Caco-2 (cell line): ENCODE measurements around the gene WNK2. TPM values are rescaled to one million over a fixed set of nuclear protein-coding genes. Genes with fewer than 3 reads are reported as not detected.

Experiments used
- BruUV-seq: library from RNA; stranded (reverse); fragments of 400-500 nt; replicated peaks from 2 replicates; lab custom pipeline; 2021; lab: Mats Ljungman, UMichigan
- CTCF ChIA-PET: fragments of 300-600 bp; sonication (Branson Sonifier 250); formaldehyde crosslinking; loops from one replicate; lab custom pipeline; 2022; ENCODE audit warnings: antibody characterized with exemption; lab: Charles Lee
- POLR2A ChIA-PET: fragments of 300-600 bp; sonication (Branson Sonifier 250); formaldehyde crosslinking; loops from one replicate; lab custom pipeline; 2022; ENCODE audit warnings: antibody characterized with exemption; lab: Charles Lee
- DNase-seq, 2 experiments: peaks; one replicate each; pipeline versions ENCODE4 v3.0.0 to v3.0.0-alpha.2; 2020 to 2022
- H3K27me3 ChIP-seq: replicated peaks from 2 replicates; pipeline ENCODE4 v1.6.0; 2011; ENCODE audit warnings: low read length; ENCODE audit not compliant: control insufficient read depth, insufficient read depth
- H3K36me3 ChIP-seq: 2 replicates; pipeline ENCODE4 v1.5.1; 2011; ENCODE audit warnings: low read length; ENCODE audit not compliant: control insufficient read depth, insufficient read depth
- H3K4me1 ChIP-seq: fragments of 250-450 bp; sonication (Bioruptor Pico); 2 replicates; pipeline ENCODE4 v1.5.1; 2020; ENCODE audit warnings: mild to moderate bottlenecking
- H3K4me3 ChIP-seq: 2 replicates; pipeline ENCODE4 v1.5.1; 2011; ENCODE audit warnings: low read depth, mild to moderate bottlenecking, control low read depth, low read length
- H3K9me3 ChIP-seq: fragments of 250-450 bp; sonication (Bioruptor Pico); 2 replicates; pipeline ENCODE4 v1.5.1; 2020; ENCODE audit warnings: mild to moderate bottlenecking, moderate library complexity
- H3K27ac Mint-ChIP-seq: one replicate; pipeline ENCODE4 v1.8.0; 2022; ENCODE audit warnings: mixed read lengths; ENCODE audit not compliant: unreplicated experiment
- H3K27me3 Mint-ChIP-seq: one replicate; pipeline ENCODE4 v1.8.0; 2022; ENCODE audit warnings: mixed read lengths; ENCODE audit not compliant: insufficient read depth, unreplicated experiment
- H3K36me3 Mint-ChIP-seq: one replicate; pipeline ENCODE4 v1.8.0; 2022; ENCODE audit warnings: mild to moderate bottlenecking, mixed read lengths; ENCODE audit not compliant: insufficient read depth, unreplicated experiment
- H3K4me1 Mint-ChIP-seq: one replicate; pipeline ENCODE4 v1.8.0; 2022; ENCODE audit warnings: low read depth, mixed read lengths; ENCODE audit not compliant: unreplicated experiment
- H3K4me3 Mint-ChIP-seq: one replicate; pipeline ENCODE4 v1.8.0; 2022; ENCODE audit warnings: mild to moderate bottlenecking, moderate library complexity, mixed read lengths; ENCODE audit not compliant: unreplicated experiment
- H3K9me3 Mint-ChIP-seq: one replicate; pipeline ENCODE4 v1.8.0; 2022; ENCODE audit warnings: mixed read lengths; ENCODE audit not compliant: unreplicated experiment
- intact Hi-C: fragments of 100-400 bp; cut with micrococcal nuclease; formaldehyde crosslinking; loops from one replicate; pipeline ENCODE4 v1.10.0; 2022; ENCODE audit not compliant: unreplicated experiment
- total RNA-seq: library from RNA; stranded (reverse); gene quantifications from 2 replicates; pipeline ENCODE4 v1.2.3, GENCODE V29; 2022
- TF ChIP-seq, protein P1 (sequence below), 2 experiments: fragments of 200-600 bp in 1 of 2; IDR thresholded peaks; 1 replicate in 1 of 2; 2 replicates in 1 of 2; pipeline versions ENCODE4 v1.5.1 to v1.8.0; 2011 to 2022; ENCODE audit warnings: antibody characterized with exemption in 1 of 2, control low read depth in 1 of 2, inconsistent platforms in 1 of 2, low read depth in 1 of 2, low read length in 1 of 2, mild to moderate bottlenecking in 1 of 2, moderate library complexity in 1 of 2; ENCODE audit not compliant: insufficient read depth in 1 of 2, severe bottlenecking in 1 of 2, unreplicated experiment in 1 of 2

WNK2 gene
- total RNA-seq, 1 experiment from 2014 or later, result 21.7 TPM

DNA sequence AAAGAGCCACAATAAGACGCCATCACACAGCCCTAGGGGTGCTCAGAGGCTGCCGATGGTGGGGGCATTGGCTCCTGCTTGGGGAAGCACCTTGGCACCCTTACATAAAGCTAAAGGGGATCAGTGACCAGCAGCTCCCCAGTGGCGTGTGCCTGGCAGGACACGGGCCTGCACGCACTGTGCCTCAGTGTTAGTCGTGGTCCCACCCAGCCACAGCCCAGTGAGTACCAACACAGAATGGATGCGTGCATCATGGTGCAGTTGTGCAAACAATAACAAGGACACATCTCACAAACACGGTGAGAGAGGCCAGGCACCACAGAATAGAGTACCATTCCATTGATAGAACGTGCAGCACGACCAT is 103.2 kb downstream of the WNK2 start:
- POLR2A ChIA-PET, result no interaction called here

DNA sequence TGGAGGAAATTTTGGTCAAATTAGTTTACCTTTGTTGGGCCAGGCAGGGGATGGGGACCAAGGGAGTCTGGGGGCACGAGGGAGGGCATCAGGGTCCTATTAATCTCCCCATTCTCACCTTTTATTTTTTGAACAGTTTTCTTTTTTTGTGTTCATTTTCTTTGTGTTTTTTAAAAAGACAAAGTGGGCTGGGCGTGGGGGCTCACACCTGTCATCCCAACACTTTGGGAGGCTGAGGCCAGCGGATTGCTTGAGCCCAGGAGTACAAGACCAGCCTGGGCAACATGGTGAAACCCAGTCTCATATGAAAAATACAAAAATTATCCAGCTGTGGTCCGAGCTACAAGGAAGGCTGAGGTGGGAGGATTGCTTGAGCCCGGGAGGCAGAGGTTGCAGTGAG is 103.7 kb downstream of the WNK2 start:
- Mint-ChIP-seq H3K36me3 (peaks cover 11% of the 10 kb centered on the region), H3K27ac (no peak overlapping the region), H3K9me3 (no peaks in the 10 kb centered on the region), H3K4me1 (no peaks in the 10 kb centered on the region), H3K4me3 (no peak overlapping the region), H3K27me3 (no peaks in the 10 kb centered on the region)
- H3K36me3 ChIP-seq, result no peaks in the 10 kb centered on the region
- ChIA-PET CTCF (no interaction called here), POLR2A (no interaction called here)
- H3K4me1 ChIP-seq, result no peaks in the 10 kb centered on the region
- intact Hi-C loops, result no loop called here
- no peaks in the 10 kb centered on the region for H3K27me3 ChIP-seq
- no TSS peak for BruUV-seq
- no peaks in the 10 kb centered on the region for H3K9me3 ChIP-seq
- no peak overlapping the region for H3K4me3 ChIP-seq
- TF ChIP-seq, protein P1, sequence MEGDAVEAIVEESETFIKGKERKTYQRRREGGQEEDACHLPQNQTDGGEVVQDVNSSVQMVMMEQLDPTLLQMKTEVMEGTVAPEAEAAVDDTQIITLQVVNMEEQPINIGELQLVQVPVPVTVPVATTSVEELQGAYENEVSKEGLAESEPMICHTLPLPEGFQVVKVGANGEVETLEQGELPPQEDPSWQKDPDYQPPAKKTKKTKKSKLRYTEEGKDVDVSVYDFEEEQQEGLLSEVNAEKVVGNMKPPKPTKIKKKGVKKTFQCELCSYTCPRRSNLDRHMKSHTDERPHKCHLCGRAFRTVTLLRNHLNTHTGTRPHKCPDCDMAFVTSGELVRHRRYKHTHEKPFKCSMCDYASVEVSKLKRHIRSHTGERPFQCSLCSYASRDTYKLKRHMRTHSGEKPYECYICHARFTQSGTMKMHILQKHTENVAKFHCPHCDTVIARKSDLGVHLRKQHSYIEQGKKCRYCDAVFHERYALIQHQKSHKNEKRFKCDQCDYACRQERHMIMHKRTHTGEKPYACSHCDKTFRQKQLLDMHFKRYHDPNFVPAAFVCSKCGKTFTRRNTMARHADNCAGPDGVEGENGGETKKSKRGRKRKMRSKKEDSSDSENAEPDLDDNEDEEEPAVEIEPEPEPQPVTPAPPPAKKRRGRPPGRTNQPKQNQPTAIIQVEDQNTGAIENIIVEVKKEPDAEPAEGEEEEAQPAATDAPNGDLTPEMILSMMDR (IDR thresholded peaks at IDR 0.05; ENCODE audit: insufficient read depth in 1 of 2, low read depth in 1 of 2, low read length in 1 of 2, severe bottlenecking in 1 of 2, unreplicated experiment in 1 of 2), result no peak
- no peak for DNase-seq

More for the DNA sequence above, 103.2 kb downstream of the WNK2 start:
- no peaks in the 10 kb centered on the region for H3K9me3 ChIP-seq
- TF ChIP-seq, protein P1 (IDR thresholded peaks at IDR 0.05; ENCODE audit: insufficient read depth in 1 of 2, low read depth in 1 of 2, low read length in 1 of 2, severe bottlenecking in 1 of 2, unreplicated experiment in 1 of 2), result no peak
- CTCF ChIA-PET, result no interaction called here
- Mint-ChIP-seq H3K36me3 (peaks cover 11% of the 10 kb centered on the region), H3K27ac (no peak overlapping the region), H3K27me3 (no peaks in the 10 kb centered on the region), H3K4me1 (no peaks in the 10 kb centered on the region), H3K9me3 (no peaks in the 10 kb centered on the region), H3K4me3 (no peak overlapping the region)
- intact Hi-C loops, result no loop called here
- H3K27me3 ChIP-seq, result no peaks in the 10 kb centered on the region
- H3K4me3 ChIP-seq, result no peak overlapping the region
- BruUV-seq, result no TSS peak
- DNase-seq, result no peak
- H3K4me1 ChIP-seq, result no peaks in the 10 kb centered on the region
- H3K36me3 ChIP-seq, result no peaks in the 10 kb centered on the region

DNA sequence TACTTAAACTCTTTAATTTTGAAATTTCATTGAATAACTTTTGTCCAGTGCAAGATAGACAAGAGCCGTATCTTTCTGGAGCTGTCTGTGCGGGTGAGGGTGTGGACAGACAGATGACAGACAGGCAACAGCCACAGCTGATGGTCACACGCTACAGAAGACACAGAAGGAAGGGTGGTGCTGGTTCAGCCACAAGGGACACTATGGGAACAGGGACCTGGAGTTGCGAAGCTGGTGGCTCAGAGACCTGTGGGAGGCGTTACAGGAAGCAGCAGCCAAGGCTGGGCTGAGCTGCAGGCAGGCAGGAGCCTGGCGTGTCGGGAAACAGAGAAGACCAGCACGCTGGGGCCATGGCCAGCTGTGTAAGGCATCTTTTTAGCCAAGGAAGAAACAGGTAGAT is 104.4 kb downstream of the WNK2 start:
- H3K36me3 Mint-ChIP-seq, result peaks cover 11% of the 10 kb centered on the region
- DNase-seq, result no peak
- no peaks in the 10 kb centered on the region for H3K27me3 Mint-ChIP-seq
- TF ChIP-seq, protein P1 (IDR thresholded peaks at IDR 0.05; ENCODE audit: insufficient read depth in 1 of 2, low read depth in 1 of 2, low read length in 1 of 2, severe bottlenecking in 1 of 2, unreplicated experiment in 1 of 2), result no peak
- H3K4me1 Mint-ChIP-seq, result no peaks in the 10 kb centered on the region
- no peak overlapping the region for H3K27ac Mint-ChIP-seq
- BruUV-seq, result no TSS peak
- H3K36me3 ChIP-seq, result no peaks in the 10 kb centered on the region
- H3K4me1 ChIP-seq, result no peaks in the 10 kb centered on the region
- intact Hi-C loops, result no loop called here
- no peaks in the 10 kb centered on the region for H3K27me3 ChIP-seq
- no peak overlapping the region for H3K4me3 ChIP-seq
- ChIA-PET CTCF (no interaction called here), POLR2A (no interaction called here)
- H3K9me3 Mint-ChIP-seq, result no peaks in the 10 kb centered on the region
- no peak overlapping the region for H3K4me3 Mint-ChIP-seq
- no peaks in the 10 kb centered on the region for H3K9me3 ChIP-seq
